GM12891 (cell line): ENCODE measurements around the gene PTPRG.

Experiments
- PAX5 ChIP-seq: IDR thresholded peaks from 2 replicates; pipeline ENCODE4 v1.6.1; 2011; ENCODE audit warnings: low read length, moderate library complexity, mild to moderate bottlenecking; ENCODE audit not compliant: insufficient read depth, severe bottlenecking
- POLR2A ChIP-seq: IDR thresholded peaks from 2 replicates; pipeline ENCODE4 v1.6.1; 2011; ENCODE audit warnings: low read depth, low read length, control low read depth
- POLR2AphosphoS5 ChIP-seq: IDR thresholded peaks from 2 replicates; pipeline ENCODE4 v1.6.1; 2011; ENCODE audit warnings: low read depth, low read length, control low read depth
- POU2F2 ChIP-seq: IDR thresholded peaks from 2 replicates; pipeline ENCODE4 v1.6.1; 2011; ENCODE audit warnings: low read depth, mild to moderate bottlenecking, control low read depth, low read length, moderate library complexity
- TAF1 ChIP-seq: IDR thresholded peaks from 2 replicates; pipeline ENCODE4 v1.6.1; 2011; ENCODE audit warnings: low read depth, low read length, control low read depth

DNA sequence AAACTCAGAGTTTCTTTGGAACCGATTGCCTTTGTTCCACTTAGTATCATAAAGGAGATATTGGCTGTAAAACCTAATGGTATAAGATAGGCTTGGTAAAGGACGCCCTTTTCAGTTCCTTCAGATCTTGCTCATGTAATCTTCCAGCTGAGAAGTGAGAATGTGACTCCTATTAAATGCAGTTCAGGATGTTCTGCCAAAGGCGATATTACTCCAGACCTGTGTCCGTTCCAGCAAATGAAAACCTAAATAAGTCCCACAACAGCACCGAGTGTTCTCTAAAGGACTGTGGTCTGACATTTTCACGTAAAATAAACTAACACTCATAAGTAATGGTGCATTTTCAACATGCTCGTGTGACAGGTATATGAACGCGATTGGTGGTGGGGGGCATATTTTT lies 535.8 kb downstream of the PTPRG start:
- TF ChIP-seq TAF1 (no peak), POLR2AphosphoS5 (no peak), POLR2A (no peak), POU2F2 (no peak), PAX5 (no peak)
